Gastroesophageal sphincter (tissue), 3 donors: ENCODE measurements around the gene HBS1L.

ENCODE experiments used
- CTCF ChIP-seq, 4 experiments: fragments of 200-600 bp in 2 of 4; fragments of 450-650 bp in 2 of 4; sonication (generic) in 1 of 4; IDR thresholded peaks; one replicate each; pipeline ENCODE4 v1.5.1; 2017 to 2019; ENCODE audit warnings: antibody characterized with exemption in 4 of 4, mild to moderate bottlenecking in 2 of 4, moderate library complexity in 2 of 4
- EP300 ChIP-seq: sonication (generic); formaldehyde crosslinking; IDR thresholded peaks from one replicate; pipeline ENCODE4 v1.6.1; 2017; ENCODE audit warnings: antibody characterized with exemption, mild to moderate bottlenecking
- POLR2A ChIP-seq, 2 donors: fragments of 450-650 bp; IDR thresholded peaks; one replicate each; pipeline ENCODE4 v1.6.1; 2017; ENCODE audit warnings: antibody characterized with exemption in 2 of 2, mild to moderate bottlenecking in 2 of 2, moderate library complexity in 1 of 2
- POLR2AphosphoS5 ChIP-seq: sonication (generic); formaldehyde crosslinking; IDR thresholded peaks from one replicate; pipeline ENCODE4 v1.6.1; 2017; ENCODE audit warnings: antibody characterized with exemption

- TF ChIP-seq CTCF (IDR thresholded peaks at IDR 0.05): no peak
- TF ChIP-seq POLR2A (IDR thresholded peaks at IDR 0.05): no peak
- no peak for TF ChIP-seq POLR2AphosphoS5
- TF ChIP-seq EP300: no peak
These were observed 51.5 kb downstream of the HBS1L start for GRCh38 chr6:135002974-135003703.
